ENCODE data around the gene FAM180A.
"Not testable (repeated sequence)": the region's sequence is repeated elsewhere in the genome, so short reads cannot be mapped to it uniquely, and the experiment has no call there.

The FAM180A gene

DNA sequence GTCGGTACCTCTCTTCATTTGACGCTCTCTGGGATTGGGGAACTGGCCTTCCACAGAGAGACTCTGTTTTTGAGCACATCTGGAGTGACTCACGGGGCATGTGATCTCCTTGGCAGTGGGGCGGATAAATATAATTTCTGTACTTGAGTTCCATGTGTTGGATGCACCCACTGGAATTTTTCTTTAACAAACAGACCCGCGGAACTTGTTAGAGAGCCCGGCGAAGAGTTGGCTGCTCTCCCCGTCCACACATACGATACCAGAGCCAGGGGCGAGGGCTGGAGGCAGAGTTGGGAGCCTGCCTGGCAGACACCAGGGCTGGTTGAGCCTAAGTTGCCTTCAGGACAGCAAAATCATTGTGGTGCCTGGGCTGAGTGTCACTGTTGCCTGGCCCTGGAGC lies at the start of gene FAM180A:
TSS of gene FAM180A (minus strand) at position 44 of the 400 bp plus-strand sequence. CDS start 233 bp downstream, outside the sequence.
- DNase-seq = no peak

DNA sequence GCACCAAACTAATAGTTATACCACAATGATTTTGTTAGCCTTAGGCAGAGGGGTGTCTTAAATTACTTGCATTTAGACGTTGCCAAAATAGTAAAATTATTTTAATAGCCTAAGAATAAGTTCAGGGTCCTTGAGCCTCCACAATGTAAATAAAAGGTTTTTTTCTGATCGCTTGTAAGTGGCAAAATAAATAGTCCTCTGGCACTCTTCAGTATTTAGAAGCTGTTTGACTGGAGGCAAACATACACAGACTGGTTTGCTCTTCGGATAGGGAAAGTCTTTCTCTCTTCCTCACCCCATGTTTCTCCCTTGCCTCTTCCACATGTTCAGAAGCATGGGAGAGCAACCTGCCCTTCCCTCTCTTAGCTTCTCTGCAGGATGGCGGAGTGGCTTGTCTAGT lies 49.5 kb upstream of the FAM180A start:
- no peak for DNase-seq

DNA sequence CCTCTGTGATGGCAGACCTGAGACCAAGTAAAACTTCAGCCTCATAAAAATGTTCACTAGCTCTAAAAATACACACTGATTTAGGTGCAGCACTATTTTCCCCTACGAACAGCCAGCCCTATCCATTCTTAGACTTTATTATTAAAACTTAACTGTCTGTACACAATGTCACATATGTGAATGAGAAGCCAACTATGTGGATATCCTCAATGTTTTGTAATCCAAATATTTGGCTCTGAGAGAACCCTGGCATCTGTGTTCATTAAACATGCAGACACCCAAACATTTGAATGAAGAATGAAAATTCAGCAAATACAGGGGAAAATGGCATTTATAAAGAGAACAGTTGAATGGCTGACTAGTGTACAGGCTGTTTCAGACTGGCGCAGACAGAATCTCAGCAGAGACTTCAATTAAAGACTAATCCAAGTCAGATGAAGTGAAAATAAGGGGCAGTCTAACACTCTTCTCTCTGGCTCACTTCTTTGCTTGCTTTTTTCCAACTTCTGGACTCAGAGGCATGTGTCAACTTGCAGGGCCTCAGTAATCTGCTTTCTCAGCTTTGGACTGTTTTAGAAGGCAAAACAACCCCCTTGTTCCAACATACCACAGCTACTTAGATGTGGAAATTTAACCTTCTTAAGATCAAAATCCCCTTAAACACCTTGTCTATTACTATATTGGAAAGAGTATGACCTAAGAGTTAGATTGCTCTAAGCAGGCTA lies 47.4 kb upstream of the FAM180A start:
- no peak for DNase-seq

DNA sequence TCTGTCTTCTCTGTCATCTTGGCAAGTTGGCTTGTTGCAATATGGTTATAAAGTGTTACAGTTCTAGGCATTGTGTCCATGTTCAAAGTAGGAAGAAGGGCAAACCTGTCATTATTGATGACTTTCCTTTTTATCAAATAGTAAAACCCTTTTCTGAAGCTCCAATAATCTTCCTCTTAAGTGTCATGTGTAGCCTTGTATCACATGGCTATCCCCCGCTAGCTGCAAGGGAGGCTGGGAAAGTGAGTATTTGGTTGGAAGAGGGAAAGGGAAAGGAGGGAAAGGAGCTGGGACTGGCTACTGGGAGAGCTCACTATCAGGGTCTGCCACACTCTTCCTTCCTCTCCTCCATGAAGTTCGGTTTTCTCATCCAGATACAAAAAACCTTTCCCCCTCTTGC lies 45.2 kb upstream of the FAM180A start:
- no peak for DNase-seq

DNA sequence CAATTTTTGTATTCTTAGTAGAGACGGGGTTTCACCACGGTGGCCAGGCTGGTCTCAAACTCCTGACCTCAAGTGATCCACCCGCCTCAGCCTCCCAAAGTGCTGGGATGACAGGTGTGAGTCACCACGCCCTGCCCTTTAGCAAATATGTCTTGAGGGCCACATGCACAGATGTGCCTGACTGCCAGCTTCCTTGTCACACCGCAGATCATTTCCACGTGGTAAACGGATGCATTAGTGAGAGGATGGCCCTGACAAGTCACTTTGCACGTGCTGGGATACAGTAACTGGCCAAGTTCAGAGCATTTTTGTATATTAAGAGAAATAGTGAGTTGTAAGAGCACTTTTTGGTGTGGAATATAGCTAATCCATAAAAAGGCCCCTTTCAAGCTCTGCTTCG lies 44.3 kb upstream of the FAM180A start:
- no peak for DNase-seq

DNA sequence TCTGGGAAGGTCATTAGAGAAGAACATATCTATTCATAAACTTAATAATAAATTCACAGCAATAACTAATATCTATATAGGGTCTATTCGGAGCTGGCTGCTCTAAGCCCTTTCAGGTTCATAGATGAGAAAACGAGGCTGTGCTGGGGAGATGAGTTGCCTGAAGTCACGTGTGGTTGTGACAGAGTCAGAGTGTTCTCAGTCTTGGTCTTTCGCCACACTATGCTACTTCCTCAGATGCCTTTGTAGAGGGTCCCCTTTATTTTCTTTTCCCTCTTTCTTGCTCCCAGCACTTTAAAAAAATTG lies 43.7 kb upstream of the FAM180A start:
- DNase-seq = no peak

DNA sequence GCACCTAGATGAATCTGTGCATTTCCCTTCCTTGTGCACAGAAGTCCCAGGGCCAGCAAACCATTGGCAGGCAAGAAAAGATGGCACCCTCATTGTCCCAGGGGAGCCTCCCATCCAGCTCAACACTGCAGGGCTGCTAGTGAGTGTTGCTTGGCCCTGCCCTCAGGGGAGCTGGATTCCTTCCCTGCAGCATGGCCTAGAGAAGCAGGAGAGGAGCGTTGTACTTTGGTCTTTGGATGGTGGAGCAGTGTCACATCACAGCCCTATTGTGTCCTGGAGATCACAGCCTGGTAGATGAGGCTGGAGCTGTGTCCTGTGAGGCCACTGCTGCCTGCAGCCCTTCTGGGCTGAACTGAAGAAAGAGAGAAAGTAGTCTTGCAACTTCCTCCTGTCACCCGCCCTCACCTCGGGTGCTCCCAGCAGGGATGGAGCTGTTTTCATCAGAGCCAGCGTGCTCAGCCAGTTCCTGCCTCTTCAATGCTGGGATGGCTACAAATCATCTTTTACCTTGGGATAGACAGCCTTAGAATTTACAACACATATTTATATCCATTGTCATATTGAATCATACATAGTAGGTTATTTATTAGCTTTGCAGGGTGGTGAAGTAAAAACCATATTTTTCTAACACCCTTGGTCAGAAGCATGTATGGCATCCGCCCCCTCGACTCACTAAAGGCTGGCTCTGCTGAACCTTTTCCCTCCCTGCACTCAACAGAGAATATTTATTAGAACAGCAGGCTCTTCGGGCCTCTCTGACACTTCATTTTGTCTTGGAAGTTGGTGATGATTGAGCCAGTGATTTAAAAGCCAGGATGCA lies 43.1 kb upstream of the FAM180A start:
- no peak for DNase-seq

DNA sequence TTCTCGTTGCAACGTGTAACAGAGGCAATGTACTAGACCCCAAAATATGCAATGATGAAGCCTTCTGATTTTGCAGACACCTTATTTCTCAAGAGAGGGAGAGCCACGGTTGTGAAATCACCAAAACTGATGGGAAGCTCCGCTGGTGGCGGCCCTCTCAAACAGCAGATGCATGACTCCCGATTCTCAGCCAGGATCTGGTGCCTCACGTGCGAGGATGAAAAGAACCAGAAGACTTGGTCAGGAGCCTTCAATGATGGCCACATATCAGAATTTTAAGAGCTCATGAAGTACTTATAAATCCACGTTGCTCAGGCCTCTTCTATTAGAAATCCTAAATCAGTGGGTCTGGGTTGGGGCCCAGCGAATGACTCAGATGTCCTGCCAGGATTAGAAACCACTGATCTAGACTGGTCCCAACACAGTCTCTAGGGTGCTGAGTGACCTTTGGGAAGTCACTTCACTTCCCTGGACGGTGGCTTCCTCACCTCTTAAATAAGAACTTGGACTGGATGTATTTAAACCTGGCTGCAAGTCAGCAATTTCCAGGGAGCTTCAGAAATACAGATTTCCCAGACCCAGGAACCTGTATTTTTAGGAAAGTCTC lies 41.9 kb upstream of the FAM180A start:
- no peak for DNase-seq

DNA sequence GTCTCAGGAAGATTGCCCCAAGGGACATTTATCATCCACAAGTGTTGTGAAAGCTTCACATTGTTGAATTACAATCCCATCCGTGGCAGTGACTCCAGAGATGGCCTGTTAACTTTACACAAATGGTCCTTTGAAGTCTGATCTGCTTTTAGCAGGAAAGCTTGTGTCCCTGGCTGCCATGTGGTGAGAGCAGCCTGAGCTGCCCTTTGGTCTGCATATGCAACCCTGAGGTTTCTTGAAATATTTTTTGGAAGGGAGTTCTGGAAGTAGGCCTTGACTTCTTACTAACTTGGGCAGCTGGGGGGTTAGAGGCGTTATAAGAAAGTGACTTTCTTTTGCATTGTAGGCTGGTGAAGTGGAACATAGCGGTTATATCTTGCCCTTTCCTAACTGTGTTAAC lies 41.3 kb upstream of the FAM180A start:
- DNase-seq = no peak

DNA sequence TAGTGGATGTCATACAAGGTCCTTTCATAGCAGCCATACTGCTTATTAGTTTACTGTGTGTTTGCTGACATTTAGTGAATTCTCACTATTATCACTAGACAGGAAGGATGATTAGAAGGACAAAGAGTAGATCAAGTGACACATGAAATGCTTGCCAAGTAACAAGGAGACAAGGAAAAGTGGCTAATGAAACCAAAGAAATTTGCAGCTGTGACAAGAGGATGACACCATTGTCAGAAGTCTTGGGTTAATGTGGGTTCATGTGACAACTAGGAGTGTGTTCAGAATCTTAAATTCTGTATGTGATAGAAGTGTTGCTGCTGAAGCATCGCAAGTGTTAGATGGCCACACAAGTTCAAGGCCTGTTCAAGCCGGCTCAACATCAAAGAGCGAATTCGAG lies 40.8 kb upstream of the FAM180A start:
- DNase-seq = no peak

DNA sequence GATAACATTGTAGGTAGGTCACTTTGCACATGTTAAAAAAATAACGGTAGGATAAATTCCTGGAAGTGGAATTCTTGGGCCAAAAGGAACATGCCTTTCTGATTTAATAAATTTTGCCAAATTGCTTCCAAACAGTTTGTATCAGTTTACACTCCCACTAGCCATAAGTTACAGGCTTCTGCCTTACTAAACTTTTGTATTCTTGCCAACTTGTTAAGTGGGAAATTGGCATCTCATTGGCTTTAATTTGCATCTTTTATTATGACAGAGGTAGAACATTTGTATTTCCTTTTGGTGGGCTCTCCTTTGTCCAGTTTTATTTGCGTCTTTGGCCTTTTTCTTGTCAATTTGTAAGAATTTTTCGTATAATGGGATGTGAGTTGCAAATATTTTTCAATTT lies 38.3 kb upstream of the FAM180A start:
- no peak for DNase-seq

DNA sequence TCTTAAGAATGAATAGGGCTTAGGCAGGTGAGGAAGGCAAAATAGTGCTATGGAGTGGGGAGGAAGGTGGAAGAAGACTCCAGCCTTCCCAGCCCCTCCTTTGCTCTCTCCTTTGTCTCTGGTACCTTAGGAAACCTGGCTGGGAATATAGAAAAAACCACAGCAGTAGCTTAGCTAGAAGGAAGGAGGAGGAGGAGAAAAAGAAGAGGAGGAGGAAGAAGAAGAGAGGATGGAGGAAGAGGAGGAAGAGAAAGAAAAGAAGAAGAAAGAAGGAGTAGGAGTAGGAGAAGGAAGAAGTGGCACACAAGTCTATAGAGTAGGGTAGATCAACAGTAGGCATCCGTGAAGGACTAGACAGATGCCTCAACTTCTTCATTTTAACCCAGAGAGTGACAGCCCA lies 36.5 kb upstream of the FAM180A start:
- DNase-seq = no peak

DNA sequence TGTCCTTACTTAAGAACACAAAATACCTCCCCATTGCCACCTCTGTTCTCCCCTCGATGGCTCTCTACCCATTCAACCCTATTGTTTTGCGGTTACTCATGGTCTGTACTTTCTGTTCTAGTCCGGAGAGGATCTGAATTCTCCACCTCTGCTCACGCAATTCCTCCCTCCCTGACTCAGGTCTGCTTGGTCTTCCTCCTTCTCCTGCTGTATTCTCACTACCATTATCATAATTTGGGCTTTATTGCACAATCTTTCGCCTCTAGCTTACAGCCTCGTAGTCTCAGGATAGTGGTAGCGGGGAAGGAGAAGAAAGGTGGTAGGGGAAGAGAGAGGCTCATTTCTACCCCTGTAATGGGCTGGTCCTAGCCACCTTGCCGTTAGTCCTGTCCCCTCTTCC lies 35.4 kb upstream of the FAM180A start:
- DNase-seq = no peak

DNA sequence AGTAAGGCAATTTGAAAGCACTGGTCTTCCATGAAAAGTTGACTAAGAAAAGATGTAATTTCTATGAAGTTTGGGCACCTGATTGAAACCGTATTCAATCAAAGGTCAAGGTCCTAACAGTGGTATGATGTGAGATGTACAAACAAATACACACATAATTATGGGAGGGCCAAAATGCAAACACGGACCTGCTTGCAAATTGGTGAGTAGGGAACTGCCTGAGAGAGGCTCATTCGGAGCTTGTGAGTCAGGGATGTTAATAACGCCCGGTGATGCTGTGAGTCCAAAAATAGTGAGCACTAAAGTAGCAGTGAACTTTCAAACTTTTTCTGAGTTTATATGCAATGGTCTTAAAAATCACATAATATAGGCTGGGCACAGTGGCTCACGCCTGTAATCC lies 34.2 kb upstream of the FAM180A start:
- no peak for DNase-seq

DNA sequence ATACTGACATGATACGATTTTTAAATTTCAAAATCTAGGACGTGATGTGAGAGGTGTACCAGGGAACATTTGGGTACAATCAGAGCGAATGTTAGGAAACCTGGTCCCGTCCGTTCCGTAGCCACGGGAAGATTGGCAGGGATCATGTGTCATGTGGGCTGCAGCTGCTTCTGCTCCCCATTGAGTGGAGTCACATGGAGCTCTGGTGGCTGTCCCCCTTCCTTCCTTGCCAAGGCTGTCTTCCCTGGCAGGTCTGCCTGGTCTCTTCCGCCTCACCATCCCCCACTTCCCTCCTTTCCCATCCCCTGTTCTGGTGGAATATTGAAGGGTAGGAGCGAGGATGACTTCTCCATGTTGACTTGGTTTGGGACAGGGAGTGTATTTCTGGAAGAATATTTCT lies 33.8 kb upstream of the FAM180A start:
- DNase-seq = no peak

DNA sequence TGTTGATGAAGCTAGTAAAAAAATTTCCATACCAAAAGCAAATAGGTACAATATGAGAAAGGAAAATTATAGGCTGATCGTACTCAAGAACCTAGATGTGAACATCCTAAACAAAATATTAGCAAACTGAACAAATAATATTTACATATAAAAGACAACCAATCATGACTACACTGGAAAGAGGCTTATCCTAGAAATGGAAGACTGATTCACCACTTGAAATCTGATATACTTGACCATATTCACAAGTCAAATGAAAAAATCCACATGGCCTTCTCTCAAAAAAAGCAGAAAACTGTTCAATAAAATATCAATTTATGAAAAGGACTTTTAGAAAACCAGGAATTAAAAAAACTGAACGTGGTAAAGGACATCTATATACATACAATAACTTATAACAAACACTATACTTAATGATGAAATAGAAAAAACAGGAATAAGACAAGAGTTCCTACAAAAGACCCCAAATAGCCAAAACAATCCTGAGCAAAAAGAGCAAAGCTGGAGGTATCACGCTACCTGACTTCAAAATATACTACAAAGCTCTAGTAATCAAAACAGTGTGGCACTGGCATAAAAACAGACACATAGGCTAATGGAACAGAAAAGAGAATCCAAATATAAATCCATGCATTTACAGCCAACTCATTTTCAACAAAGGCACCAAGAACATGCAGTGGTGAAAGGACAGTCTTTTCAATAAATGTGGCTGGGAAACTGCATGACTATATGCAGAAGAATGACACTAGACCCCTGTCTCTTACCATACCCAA lies 29.2 kb upstream of the FAM180A start:
- DNase-seq = no peak

DNA sequence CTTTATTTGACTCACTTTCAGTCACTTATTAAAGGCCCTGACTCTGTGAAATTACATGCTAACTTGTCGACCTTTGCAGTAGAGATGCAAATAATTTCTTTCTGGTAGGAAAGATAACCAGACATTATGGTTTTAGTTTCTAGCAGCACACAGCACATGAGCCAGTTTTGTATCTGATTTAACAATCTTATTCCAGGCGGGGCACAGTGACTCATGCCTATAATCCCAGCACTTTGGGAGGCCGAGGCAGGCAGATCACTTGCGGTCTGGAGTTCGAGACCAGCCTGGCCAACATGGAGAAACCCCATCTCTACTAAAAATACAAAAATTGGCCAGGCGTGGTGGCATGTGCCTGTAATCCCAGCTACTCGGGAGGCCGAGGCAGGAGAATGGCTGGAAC lies 27.3 kb upstream of the FAM180A start:
- not testable (repeated sequence) for DNase-seq

DNA sequence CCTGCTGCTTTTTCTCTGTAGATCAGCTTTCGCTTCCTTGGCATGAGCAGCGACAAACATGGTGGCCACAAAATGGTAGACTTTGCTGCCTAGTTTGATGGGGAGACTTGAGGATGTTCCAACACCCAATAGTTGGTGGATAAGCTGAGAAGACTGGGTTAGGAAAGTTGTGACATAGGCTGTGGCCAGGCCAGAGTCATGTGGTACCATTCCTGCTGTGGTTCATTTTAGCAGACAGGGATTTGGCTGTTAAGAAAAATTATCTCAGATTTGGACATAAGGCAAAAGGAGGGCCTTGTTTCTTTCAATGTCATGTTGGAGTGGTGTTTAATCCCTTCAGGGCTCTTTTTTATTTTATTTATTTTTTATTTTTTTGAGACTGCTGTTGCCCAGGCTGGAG lies 26.6 kb upstream of the FAM180A start:
- DNase-seq = no peak

DNA sequence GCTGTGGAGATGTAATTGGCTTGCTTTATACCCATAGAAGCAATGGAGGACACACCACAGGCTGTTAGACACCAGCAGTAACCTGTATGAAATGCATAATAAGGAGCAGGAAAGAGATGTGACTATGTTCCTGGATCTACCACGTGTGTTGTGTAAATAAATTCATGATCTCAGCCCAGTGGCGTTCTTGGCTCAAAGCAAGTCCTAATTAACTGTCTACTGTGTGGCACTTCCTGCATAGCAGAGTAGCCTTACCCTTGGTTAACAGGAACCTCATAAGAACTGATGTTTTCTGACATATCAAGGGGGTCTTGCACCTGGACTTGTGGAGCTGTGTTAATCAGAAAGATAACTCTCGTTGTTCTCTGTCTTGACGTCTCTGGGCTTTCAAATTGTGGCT lies 25.7 kb upstream of the FAM180A start:
- no peak for DNase-seq

DNA sequence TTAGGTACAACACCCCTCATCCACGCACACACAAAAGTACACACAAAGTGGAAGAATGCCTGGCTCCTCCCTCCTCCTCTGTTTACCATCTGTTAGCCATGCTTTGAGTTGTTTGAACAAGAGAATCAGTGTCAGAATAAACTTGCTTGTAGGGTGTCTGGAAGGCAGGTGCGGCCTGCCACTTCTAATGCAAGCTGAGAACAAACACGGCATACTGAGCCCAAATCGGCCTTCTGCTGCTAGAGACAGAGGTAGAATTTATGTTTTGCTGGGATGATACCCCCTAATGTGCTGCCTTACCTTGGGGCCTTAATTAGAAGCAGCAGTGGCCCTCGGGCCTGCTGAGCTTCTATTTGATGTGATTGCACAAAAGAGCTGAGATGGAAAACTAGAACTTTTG lies 24.9 kb upstream of the FAM180A start:
- no peak for DNase-seq

DNA sequence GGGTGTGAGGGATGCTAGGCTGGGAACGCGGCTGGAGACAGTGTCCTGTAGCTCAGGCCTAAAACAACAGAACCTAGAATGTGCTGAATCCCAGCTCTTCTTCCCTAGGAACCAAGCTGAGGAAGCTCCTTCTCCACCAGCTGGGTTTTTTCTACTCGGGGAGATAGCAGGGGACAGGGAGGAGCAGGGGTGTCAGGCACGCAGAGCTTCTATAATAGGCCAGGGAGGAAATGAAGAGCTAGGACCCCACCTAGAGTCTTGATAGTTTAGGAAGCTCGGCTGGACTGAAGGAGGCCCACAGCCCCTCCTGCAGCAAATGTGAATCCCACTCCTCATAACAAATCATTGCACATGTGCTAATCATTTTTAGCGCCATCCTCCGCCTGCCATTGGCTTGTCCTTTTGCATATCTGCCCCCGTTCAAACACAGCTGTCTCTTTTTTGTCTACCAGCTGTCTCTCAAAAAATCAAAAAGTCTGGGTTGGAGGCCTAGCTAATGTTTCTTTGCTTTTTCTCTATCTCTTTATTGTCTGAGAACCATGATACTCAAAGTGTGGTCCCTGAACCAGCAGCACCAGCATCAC lies 24.1 kb upstream of the FAM180A start:
- DNase-seq = no peak

DNA sequence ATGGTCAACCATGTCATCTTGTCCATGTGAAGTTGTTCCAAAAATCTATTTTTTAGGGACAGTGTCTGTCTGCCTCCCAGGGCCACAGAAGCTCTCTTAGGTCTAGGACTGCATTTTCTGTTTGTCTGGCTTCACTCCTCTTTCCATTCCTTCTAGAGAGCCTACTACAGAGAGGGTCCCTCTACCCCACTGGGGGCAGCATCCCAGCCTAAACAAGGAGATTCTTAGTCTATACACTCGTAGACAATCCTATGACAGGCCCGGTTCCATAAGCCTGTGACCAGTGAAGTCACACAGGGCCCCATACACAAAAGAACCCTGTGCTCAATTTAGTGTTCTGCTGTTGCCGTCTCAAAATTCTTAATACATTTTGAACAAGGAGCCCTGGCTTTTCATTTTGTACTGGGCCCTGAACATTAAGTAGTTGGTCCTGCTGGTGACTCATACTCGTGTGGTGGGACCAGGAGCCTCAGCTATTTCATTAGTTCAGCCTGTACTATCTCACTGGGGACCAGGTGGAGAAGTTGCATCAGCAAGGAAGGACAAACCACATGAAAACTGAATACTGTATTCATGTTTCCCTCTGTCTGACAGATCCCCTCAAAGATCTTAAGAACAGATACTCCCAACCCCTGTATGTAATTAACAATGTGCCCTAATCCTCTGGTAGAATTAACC lies 23.5 kb upstream of the FAM180A start:
- DNase-seq = no peak

DNA sequence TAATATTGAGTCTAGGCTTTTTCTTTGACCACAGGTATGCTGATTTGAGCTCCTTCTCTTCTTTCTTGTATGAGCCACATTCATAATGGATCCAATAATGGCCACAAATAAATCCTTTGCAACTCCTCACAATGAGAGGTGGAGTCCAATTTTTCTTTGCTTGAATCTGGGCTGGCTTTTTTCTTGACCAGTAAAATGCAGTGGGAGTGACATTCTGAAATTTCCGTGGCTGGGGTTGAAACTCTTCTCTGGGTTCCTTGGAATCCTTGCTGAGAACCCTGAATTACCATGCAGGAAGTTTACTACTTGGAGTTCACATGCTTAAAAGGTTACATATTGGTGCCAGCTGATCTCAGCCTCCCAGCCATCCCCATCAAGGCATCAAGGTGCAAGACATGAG lies 22.4 kb upstream of the FAM180A start:
- no peak for DNase-seq

Measured in activated T-cell treated with anti-CD3 and anti-CD28 coated beads, Interleukin-2, amount 50 U/mL, for 1 hour (primary cell).